ENCODE results near the gene PSAP. TPM values are rescaled to one million over a fixed set of nuclear protein-coding genes. Genes with fewer than 3 reads are reported as not detected.

PSAP gene
- total and polyA plus RNA-seq, 8 donors: 225 to 781 (median 358) TPM

- Histone ChIP-seq H3K4me3 (no peak overlapping the region), H3K36me3 (no peaks in the 10 kb centered on the region), H3K9me3 (no peaks in the 10 kb centered on the region), H3K4me1 (peaks cover 0 to 4% (median 0%) of the 10 kb centered on the region in 3 donors), H3K27ac (no peak overlapping the region), H3K27me3 (no peaks in the 10 kb centered on the region)
- ATAC-seq (no peak), DNase-seq (no peak), FAIRE-seq (no peak)
- WGBS, 2 donors: 56 to 63% methylated on average over 12 of the region's 12 CpGs
- intact Hi-C loops (cut with DNase I): no loop called here
- TF ChIP-seq CTCF (IDR thresholded peaks at IDR 0.05): no peak
Measured at GRCh38 chr10:71893258-71893815, 42.3 kb upstream of the PSAP start.

GRCh38 chr10:71891437-71891836 is 40.4 kb upstream of the PSAP start:
- TF ChIP-seq CTCF (IDR thresholded peaks at IDR 0.05): no peak
- Histone ChIP-seq H3K4me1 (peaks cover 0 to 4% (median 0%) of the 10 kb centered on the region in 3 donors), H3K9me3 (no peaks in the 10 kb centered on the region), H3K36me3 (no peaks in the 10 kb centered on the region), H3K4me3 (no peak overlapping the region), H3K27ac (peak overlapping the region in 1 of 4 donors; percentile 78), H3K27me3 (no peaks in the 10 kb centered on the region)
- WGBS, 2 donors: 79 to 86% methylated on average over 7 of the region's 7 CpGs
- intact Hi-C loops (cut with DNase I): no loop called here
- no peak for DNase-seq
- no peak for ATAC-seq
- no peak for FAIRE-seq

- no peak for TF ChIP-seq CTCF (IDR thresholded peaks at IDR 0.05)
- WGBS, 2 donors: 26 to 34% methylated on average over 9 of the region's 9 CpGs
- Histone ChIP-seq H3K4me1 (peaks cover 0 to 4% (median 0%) of the 10 kb centered on the region in 3 donors), H3K27ac (peak overlapping the region in 2 of 4 donors; percentile 69 to 78), H3K9me3 (no peaks in the 10 kb centered on the region), H3K4me3 (peak overlapping the region in 1 of 4 donors; percentile 39), H3K27me3 (no peaks in the 10 kb centered on the region), H3K36me3 (no peaks in the 10 kb centered on the region)
- ATAC-seq: peak in 3 of 4 donors; percentile 9 to 38 (median 17)
- DNase-seq: peak in 1 of 6 donors; percentile 7
- intact Hi-C loops (cut with DNase I): no loop called here
- FAIRE-seq: no peak
Measured at GRCh38 chr10:71889388-71889987, 38.4 kb upstream of the PSAP start.

- H3K4me1 ChIP-seq: peaks cover 0 to 4% (median 0%) of the 10 kb centered on the region in 3 donors
- H3K27ac ChIP-seq: peak overlapping the region in 2 of 4 donors; percentile 69 to 78
- FAIRE-seq (no peak), DNase-seq (peak in 5 of 6 donors; percentile 26 to 83 (median 68)), ATAC-seq (peak; percentile 61 to 87 (median 84))
- intact Hi-C loops (cut with DNase I): no loop called here
- H3K4me3 ChIP-seq: peak overlapping the region in 2 of 4 donors; percentile 26 to 39
- 1 to 2% methylated on average over 48 of the region's 48 CpGs for WGBS, 2 donors
- TF ChIP-seq CTCF (IDR thresholded peaks at IDR 0.05): no peak
- H3K9me3 ChIP-seq: no peaks in the 10 kb centered on the region
- no peaks in the 10 kb centered on the region for H3K36me3 ChIP-seq
- no peaks in the 10 kb centered on the region for H3K27me3 ChIP-seq
Measured at GRCh38 chr10:71888623-71889387, 37.8 kb upstream of the PSAP start.

All from pancreas (tissue), 10 donors.